WTC11 (cell line): ENCODE measurements around the gene LBX1.

Experiments used
- CBFB ChIP-seq: sonication (generic); formaldehyde crosslinking; IDR thresholded peaks from 2 replicates; pipeline ENCODE4 v1.8.1; 2022; ENCODE audit warnings: mild to moderate bottlenecking, low read depth, missing genetic modification reagents
- CREB1 ChIP-seq: sonication (generic); formaldehyde crosslinking; IDR thresholded peaks from 2 replicates; pipeline ENCODE4 v1.8.0; 2023; ENCODE audit warnings: mild to moderate bottlenecking, missing genetic modification reagents
- ETV6 ChIP-seq: sonication (generic); formaldehyde crosslinking; IDR thresholded peaks from 2 replicates; pipeline ENCODE4 v1.8.1; 2022; ENCODE audit warnings: mild to moderate bottlenecking, missing genetic modification reagents
- JAZF1 ChIP-seq: fragments of 250-450 bp; sonication (Bioruptor Pico); IDR thresholded peaks from 2 replicates; pipeline ENCODE4 v1.9.0; 2021; ENCODE audit warnings: moderate library complexity, mild to moderate bottlenecking, inconsistent platforms
- JUN ChIP-seq: sonication (generic); formaldehyde crosslinking; IDR thresholded peaks from 2 replicates; pipeline ENCODE4 v1.8.0; 2023; ENCODE audit warnings: mild to moderate bottlenecking, missing genetic modification reagents
- SMAD4 ChIP-seq: sonication (generic); formaldehyde crosslinking; IDR thresholded peaks from 2 replicates; pipeline ENCODE4 v1.8.0; 2022; ENCODE audit warnings: mild to moderate bottlenecking, missing genetic modification reagents
- TCF7 ChIP-seq: sonication (generic); formaldehyde crosslinking; IDR thresholded peaks from 2 replicates; pipeline ENCODE4 v1.8.0; 2022; ENCODE audit warnings: mild to moderate bottlenecking, low read depth, missing genetic modification reagents, moderate library complexity
- TF ChIP-seq, protein P1 (sequence below): sonication (generic); formaldehyde crosslinking; IDR thresholded peaks from 2 replicates; pipeline ENCODE4 v1.8.0; 2022; ENCODE audit warnings: mild to moderate bottlenecking, missing genetic modification reagents
- TF ChIP-seq, protein P2 (sequence below): sonication (generic); formaldehyde crosslinking; IDR thresholded peaks from 2 replicates; pipeline ENCODE4 v1.8.1; 2023; ENCODE audit warnings: mild to moderate bottlenecking, missing genetic modification reagents, borderline replicate concordance
- TF ChIP-seq, protein P3 (sequence below): sonication (generic); formaldehyde crosslinking; IDR thresholded peaks from 2 replicates; pipeline ENCODE4 v1.8.1; 2023; ENCODE audit warnings: mild to moderate bottlenecking, missing genetic modification reagents, moderate library complexity
- TF ChIP-seq, protein P4 (sequence below): fragments of 200-600 bp; IDR thresholded peaks from 2 replicates; pipeline ENCODE4 v1.8.0; 2022; ENCODE audit warnings: antibody characterized with exemption
- TF ChIP-seq, protein P5 (sequence below): sonication (generic); formaldehyde crosslinking; IDR thresholded peaks from 2 replicates; pipeline ENCODE4 v1.8.0; 2022; ENCODE audit warnings: mild to moderate bottlenecking, missing genetic modification reagents
- TF ChIP-seq, protein P6 (sequence below): sonication (generic); formaldehyde crosslinking; IDR thresholded peaks from 2 replicates; pipeline ENCODE4 v1.8.1; 2022; ENCODE audit warnings: mild to moderate bottlenecking, moderate library complexity, missing genetic modification reagents

DNA sequence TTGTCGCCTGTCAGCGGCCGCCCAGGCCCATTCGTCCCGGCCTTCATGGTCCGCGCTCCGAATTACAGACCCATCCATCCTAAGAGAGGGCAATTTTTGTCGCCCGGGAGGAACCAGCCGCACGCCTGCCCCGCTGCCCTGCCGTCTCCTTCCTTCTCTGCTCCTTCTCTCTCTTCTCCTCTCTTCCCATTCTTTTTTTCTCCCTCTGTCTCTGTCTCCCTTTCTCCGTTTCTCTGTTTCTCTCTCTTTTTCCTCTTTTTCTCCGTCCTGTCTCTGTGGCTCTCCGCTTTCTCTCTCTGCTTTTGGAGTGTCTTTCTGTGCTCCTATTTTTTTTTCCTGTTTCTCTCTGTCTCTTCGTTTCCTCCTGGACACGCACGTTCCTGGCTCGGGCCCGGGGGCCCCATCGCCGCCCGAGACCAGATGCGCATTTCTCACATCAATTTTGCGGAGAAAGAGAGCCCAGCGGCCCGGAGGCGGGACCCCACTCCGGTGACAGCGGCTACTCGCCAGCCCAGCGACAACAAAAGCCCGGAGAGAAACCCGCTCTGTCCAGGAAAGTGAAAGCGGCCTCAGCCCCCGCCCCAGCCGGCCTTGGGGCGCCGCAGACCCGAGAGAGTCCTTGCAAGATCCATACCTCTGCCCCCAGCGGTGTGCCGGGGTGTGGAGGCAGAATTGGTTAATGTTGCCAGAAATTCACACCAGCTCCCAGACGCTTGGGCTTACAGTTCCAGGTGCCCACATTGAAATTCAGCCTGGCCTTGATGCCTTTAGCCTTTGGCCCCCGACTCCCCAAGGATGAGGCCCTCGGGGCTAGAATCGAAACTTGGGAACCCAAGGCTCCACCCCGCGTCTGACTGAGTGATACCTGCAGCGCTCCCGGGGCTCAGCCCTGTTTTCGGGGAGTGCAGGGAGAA, 4.1 kb downstream of the LBX1 start:
- TF ChIP-seq, protein P1, sequence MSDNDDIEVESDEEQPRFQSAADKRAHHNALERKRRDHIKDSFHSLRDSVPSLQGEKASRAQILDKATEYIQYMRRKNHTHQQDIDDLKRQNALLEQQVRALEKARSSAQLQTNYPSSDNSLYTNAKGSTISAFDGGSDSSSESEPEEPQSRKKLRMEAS (CRISPR knock-in tag) = no peak
- TF ChIP-seq, protein P2, sequence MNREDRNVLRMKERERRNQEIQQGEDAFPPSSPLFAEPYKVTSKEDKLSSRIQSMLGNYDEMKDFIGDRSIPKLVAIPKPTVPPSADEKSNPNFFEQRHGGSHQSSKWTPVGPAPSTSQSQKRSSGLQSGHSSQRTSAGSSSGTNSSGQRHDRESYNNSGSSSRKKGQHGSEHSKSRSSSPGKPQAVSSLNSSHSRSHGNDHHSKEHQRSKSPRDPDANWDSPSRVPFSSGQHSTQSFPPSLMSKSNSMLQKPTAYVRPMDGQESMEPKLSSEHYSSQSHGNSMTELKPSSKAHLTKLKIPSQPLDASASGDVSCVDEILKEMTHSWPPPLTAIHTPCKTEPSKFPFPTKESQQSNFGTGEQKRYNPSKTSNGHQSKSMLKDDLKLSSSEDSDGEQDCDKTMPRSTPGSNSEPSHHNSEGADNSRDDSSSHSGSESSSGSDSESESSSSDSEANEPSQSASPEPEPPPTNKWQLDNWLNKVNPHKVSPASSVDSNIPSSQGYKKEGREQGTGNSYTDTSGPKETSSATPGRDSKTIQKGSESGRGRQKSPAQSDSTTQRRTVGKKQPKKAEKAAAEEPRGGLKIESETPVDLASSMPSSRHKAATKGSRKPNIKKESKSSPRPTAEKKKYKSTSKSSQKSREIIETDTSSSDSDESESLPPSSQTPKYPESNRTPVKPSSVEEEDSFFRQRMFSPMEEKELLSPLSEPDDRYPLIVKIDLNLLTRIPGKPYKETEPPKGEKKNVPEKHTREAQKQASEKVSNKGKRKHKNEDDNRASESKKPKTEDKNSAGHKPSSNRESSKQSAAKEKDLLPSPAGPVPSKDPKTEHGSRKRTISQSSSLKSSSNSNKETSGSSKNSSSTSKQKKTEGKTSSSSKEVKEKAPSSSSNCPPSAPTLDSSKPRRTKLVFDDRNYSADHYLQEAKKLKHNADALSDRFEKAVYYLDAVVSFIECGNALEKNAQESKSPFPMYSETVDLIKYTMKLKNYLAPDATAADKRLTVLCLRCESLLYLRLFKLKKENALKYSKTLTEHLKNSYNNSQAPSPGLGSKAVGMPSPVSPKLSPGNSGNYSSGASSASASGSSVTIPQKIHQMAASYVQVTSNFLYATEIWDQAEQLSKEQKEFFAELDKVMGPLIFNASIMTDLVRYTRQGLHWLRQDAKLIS = no peak
- no peak for TF ChIP-seq JAZF1 (CRISPR knock-in tag)
- TF ChIP-seq, protein P3, sequence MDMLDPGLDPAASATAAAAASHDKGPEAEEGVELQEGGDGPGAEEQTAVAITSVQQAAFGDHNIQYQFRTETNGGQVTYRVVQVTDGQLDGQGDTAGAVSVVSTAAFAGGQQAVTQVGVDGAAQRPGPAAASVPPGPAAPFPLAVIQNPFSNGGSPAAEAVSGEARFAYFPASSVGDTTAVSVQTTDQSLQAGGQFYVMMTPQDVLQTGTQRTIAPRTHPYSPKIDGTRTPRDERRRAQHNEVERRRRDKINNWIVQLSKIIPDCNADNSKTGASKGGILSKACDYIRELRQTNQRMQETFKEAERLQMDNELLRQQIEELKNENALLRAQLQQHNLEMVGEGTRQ (CRISPR knock-in tag) = no peak
- no peak for TF ChIP-seq CBFB (CRISPR knock-in tag)
- TF ChIP-seq, protein P4, sequence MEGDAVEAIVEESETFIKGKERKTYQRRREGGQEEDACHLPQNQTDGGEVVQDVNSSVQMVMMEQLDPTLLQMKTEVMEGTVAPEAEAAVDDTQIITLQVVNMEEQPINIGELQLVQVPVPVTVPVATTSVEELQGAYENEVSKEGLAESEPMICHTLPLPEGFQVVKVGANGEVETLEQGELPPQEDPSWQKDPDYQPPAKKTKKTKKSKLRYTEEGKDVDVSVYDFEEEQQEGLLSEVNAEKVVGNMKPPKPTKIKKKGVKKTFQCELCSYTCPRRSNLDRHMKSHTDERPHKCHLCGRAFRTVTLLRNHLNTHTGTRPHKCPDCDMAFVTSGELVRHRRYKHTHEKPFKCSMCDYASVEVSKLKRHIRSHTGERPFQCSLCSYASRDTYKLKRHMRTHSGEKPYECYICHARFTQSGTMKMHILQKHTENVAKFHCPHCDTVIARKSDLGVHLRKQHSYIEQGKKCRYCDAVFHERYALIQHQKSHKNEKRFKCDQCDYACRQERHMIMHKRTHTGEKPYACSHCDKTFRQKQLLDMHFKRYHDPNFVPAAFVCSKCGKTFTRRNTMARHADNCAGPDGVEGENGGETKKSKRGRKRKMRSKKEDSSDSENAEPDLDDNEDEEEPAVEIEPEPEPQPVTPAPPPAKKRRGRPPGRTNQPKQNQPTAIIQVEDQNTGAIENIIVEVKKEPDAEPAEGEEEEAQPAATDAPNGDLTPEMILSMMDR = no peak
- TF ChIP-seq, protein P5, sequence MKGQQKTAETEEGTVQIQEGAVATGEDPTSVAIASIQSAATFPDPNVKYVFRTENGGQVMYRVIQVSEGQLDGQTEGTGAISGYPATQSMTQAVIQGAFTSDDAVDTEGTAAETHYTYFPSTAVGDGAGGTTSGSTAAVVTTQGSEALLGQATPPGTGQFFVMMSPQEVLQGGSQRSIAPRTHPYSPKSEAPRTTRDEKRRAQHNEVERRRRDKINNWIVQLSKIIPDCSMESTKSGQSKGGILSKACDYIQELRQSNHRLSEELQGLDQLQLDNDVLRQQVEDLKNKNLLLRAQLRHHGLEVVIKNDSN (CRISPR knock-in tag) = no peak
- no peak for TF ChIP-seq TCF7 (CRISPR knock-in tag)
- no peak for TF ChIP-seq SMAD4 (CRISPR knock-in tag)
- TF ChIP-seq, protein P6, sequence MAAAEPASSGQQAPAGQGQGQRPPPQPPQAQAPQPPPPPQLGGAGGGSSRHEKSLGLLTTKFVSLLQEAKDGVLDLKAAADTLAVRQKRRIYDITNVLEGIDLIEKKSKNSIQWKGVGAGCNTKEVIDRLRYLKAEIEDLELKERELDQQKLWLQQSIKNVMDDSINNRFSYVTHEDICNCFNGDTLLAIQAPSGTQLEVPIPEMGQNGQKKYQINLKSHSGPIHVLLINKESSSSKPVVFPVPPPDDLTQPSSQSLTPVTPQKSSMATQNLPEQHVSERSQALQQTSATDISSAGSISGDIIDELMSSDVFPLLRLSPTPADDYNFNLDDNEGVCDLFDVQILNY (CRISPR knock-in tag) = no peak
- no peak for TF ChIP-seq JUN (CRISPR knock-in tag)
- TF ChIP-seq CREB1 = no peak
- no peak for TF ChIP-seq ETV6 (CRISPR knock-in tag)
